Measurements from ENCODE around the gene FMN2. TPM values are rescaled to one million over a fixed set of nuclear protein-coding genes. Genes with fewer than 3 reads are reported as not detected.

The FMN2 gene
- total RNA-seq, 1 donor from 2014 or later, result not detected

- DNase-seq (no peak), ATAC-seq (ENCODE audit: low read depth) (no peak)
- H3K4me1 Mint-ChIP-seq, result no peaks in the 10 kb centered on the region
- TF ChIP-seq CTCF (IDR thresholded peaks at IDR 0.05), result no peak
- H3K27me3 Mint-ChIP-seq, result no peaks in the 10 kb centered on the region
- intact Hi-C loops (cut with micrococcal nuclease), result no loop called here
- POLR2A ChIA-PET, result no interaction called here
- no peak overlapping the region for H3K27ac Mint-ChIP-seq
- H3K36me3 Mint-ChIP-seq (ENCODE audit: low read depth), result no peaks in the 10 kb centered on the region
- peaks cover 2% of the 10 kb centered on the region for H3K9me3 Mint-ChIP-seq
- CTCF ChIA-PET, result no interaction called here
- H3K4me3 Mint-ChIP-seq, result no peak overlapping the region
Measured at GRCh38 chr1:240074422-240074821, 17.3 kb upstream of the FMN2 start.

GRCh38 chr1:240074908-240075307 lies 16.8 kb upstream of the FMN2 start:
- no peak overlapping the region for H3K27ac Mint-ChIP-seq
- TF ChIP-seq CTCF (IDR thresholded peaks at IDR 0.05), result no peak
- intact Hi-C loops (cut with micrococcal nuclease), result no loop called here
- H3K9me3 Mint-ChIP-seq, result peaks cover 2% of the 10 kb centered on the region
- ChIA-PET POLR2A (no interaction called here), CTCF (no interaction called here)
- no peaks in the 10 kb centered on the region for H3K4me1 Mint-ChIP-seq
- no peak for ATAC-seq (ENCODE audit: low read depth)
- H3K36me3 Mint-ChIP-seq (ENCODE audit: low read depth), result no peaks in the 10 kb centered on the region
- no peak for DNase-seq
- no peak overlapping the region for H3K4me3 Mint-ChIP-seq
- no peaks in the 10 kb centered on the region for H3K27me3 Mint-ChIP-seq

GRCh38 chr1:240084337-240084736 lies 7.3 kb upstream of the FMN2 start:
- no peaks in the 10 kb centered on the region for H3K36me3 Mint-ChIP-seq (ENCODE audit: low read depth)
- intact Hi-C loops (cut with micrococcal nuclease), result no loop called here
- H3K27me3 Mint-ChIP-seq, result peaks cover 2% of the 10 kb centered on the region
- TF ChIP-seq CTCF (IDR thresholded peaks at IDR 0.05), result no peak
- no peak overlapping the region for H3K4me3 Mint-ChIP-seq
- H3K9me3 Mint-ChIP-seq, result peaks cover 2% of the 10 kb centered on the region
- no peak overlapping the region for H3K27ac Mint-ChIP-seq
- POLR2A ChIA-PET, result no interaction called here
- CTCF ChIA-PET, result no interaction called here
- DNase-seq (no peak), ATAC-seq (ENCODE audit: low read depth) (no peak)
- H3K4me1 Mint-ChIP-seq, result no peaks in the 10 kb centered on the region

GRCh38 chr1:240084749-240085148 lies 6.9 kb upstream of the FMN2 start:
- peaks cover 5% of the 10 kb centered on the region for H3K27me3 Mint-ChIP-seq

GRCh38 chr1:240086726-240087125 lies 5.0 kb upstream of the FMN2 start:
- Mint-ChIP-seq H3K4me3 (no peak overlapping the region), H3K4me1 (peaks cover 5% of the 10 kb centered on the region), H3K27me3 (peaks cover 18% of the 10 kb centered on the region), H3K27ac (no peak overlapping the region), H3K36me3 (ENCODE audit: low read depth) (no peaks in the 10 kb centered on the region), H3K9me3 (peaks cover 2% of the 10 kb centered on the region)
- no peak for ATAC-seq (ENCODE audit: low read depth)
- intact Hi-C loops (cut with micrococcal nuclease), result no loop called here
- no peak for DNase-seq
- ChIA-PET POLR2A (no interaction called here), CTCF (no interaction called here)
- TF ChIP-seq CTCF (IDR thresholded peaks at IDR 0.05), result no peak

More at GRCh38 chr1:240084749-240085148, 6.9 kb upstream of the FMN2 start:
- Mint-ChIP-seq H3K36me3 (ENCODE audit: low read depth) (no peaks in the 10 kb centered on the region), H3K4me3 (no peak overlapping the region), H3K4me1 (no peaks in the 10 kb centered on the region), H3K27ac (no peak overlapping the region), H3K9me3 (peaks cover 2% of the 10 kb centered on the region)
- POLR2A ChIA-PET, result no interaction called here
- intact Hi-C loops (cut with micrococcal nuclease), result no loop called here
- DNase-seq (no peak), ATAC-seq (ENCODE audit: low read depth) (no peak)
- TF ChIP-seq CTCF (IDR thresholded peaks at IDR 0.05), result no peak
- CTCF ChIA-PET, result no interaction called here
